Measurements from ENCODE around the gene LYL1.

DNA sequence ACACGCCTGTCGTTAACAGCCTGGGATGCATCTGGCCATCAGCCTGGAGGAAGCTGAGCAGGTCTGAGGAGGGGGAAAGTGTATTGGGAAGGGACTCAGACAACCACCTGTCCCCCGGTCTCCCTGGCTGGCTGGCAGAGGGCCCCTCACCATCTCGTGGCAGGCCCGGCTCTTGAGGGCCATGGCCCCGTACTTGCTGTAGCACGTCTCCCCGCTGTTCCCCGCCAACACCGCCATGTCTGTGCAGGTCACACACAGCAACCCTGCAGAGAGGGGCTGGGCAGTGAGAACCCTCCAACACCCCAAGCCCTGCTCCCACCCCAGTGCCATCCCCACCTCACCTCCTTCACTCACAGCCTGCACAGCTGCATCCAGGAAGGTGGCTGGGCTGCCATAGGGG is 9.9 kb upstream of the LYL1 start:
- TF ChIP-seq EZH2phosphoT487 (IDR thresholded peaks at IDR 0.05; ENCODE audit: insufficient read depth, low read depth), result no peak
- TF ChIP-seq EZH2 (IDR thresholded peaks at IDR 0.05; ENCODE audit: insufficient read depth, poor library complexity, severe bottlenecking), result no peak

All from GM23248 (cell line).